Measurements from ENCODE around the gene BRD9. TPM values are rescaled to one million over a fixed set of nuclear protein-coding genes. Genes with fewer than 3 reads are reported as not detected.

The BRD9 gene
- total and polyA plus RNA-seq, 2 donors (not counting 1 experiment from before 2014, with no cell fraction given), result 13.0 to 35.3 TPM

DNA sequence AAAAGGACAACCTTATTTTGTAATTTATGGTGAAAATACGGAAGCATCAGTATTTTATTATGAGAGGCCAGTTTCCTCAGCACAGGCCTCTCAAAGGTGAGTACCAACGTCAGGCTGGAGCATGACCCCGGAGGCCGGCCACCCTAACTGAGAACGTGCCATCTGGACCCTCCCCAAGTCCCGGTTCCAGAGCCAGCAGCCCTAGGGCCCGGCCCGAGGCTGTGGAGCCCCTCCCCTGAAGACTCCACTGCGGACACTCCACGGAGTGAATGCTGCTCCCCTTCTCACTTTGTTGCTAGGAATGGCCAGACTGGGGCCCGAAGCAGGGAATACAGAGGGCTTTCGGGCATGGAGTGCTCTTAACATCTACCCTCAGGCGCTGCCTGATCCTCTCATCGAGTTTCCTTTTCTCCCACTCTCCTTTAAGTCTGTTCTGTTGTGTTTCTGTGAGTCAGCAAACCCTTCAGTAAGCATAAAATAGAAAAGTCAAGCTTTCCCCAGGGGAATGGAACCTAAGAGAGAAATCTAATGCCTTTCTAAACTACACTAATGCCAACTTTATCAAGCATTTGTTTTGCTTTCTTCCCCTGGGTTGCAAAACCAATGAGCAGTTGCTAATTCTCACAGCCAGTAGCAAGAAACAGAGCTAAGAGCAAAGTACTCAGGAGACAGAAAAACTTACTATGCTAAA, 4.5 kb downstream of the BRD9 start:
- no peak overlapping the region for H3K27ac ChIP-seq (ENCODE audit: insufficient read depth, low read length)
- no peaks in the 10 kb centered on the region for H4K20me1 ChIP-seq (ENCODE audit: control insufficient read depth, extremely low read depth, insufficient read depth, low read length)
- H3K4me1 ChIP-seq (ENCODE audit: control insufficient read depth, extremely low read depth, insufficient read depth, low read length), result no peaks in the 10 kb centered on the region
- no peak overlapping the region for H3K9ac ChIP-seq (ENCODE audit: insufficient read depth, low read length)
- H2AFZ ChIP-seq (ENCODE audit: low read length), result no peak overlapping the region
- H3K4me2 ChIP-seq (ENCODE audit: extremely low read depth, insufficient read depth, low read length), result no peak overlapping the region
- no peaks in the 10 kb centered on the region for H3K27me3 ChIP-seq (ENCODE audit: control insufficient read depth, insufficient read depth, low read length)
- no peak for DNase-seq (ENCODE audit: low read depth in 2 of 2)
- peaks cover 46% of the 10 kb centered on the region for H3K36me3 ChIP-seq (ENCODE audit: control insufficient read depth, insufficient read depth, low read length)
- H3K4me3 ChIP-seq (replicated peaks in 1 of 4; ENCODE audit: control extremely low read depth in 1 of 4, insufficient read depth in 1 of 4, low read depth in 3 of 4, low read length in 4 of 4), result no peak overlapping the region
- TF ChIP-seq, protein P1, sequence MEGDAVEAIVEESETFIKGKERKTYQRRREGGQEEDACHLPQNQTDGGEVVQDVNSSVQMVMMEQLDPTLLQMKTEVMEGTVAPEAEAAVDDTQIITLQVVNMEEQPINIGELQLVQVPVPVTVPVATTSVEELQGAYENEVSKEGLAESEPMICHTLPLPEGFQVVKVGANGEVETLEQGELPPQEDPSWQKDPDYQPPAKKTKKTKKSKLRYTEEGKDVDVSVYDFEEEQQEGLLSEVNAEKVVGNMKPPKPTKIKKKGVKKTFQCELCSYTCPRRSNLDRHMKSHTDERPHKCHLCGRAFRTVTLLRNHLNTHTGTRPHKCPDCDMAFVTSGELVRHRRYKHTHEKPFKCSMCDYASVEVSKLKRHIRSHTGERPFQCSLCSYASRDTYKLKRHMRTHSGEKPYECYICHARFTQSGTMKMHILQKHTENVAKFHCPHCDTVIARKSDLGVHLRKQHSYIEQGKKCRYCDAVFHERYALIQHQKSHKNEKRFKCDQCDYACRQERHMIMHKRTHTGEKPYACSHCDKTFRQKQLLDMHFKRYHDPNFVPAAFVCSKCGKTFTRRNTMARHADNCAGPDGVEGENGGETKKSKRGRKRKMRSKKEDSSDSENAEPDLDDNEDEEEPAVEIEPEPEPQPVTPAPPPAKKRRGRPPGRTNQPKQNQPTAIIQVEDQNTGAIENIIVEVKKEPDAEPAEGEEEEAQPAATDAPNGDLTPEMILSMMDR (conservative IDR thresholded peaks at IDR 0.05 in 1 of 2, IDR thresholded peaks at IDR 0.05 in 1 of 2; ENCODE audit: low read depth in 1 of 2, low read length in 2 of 2), result no peak
- no peak for TF ChIP-seq EZH2 (IDR thresholded peaks at IDR 0.05; ENCODE audit: low read length, missing control alignments)
- peaks cover 52% of the 10 kb centered on the region for H3K79me2 ChIP-seq (ENCODE audit: control insufficient read depth, insufficient read depth, low read length)
- H3K9me3 ChIP-seq (ENCODE audit: control insufficient read depth, insufficient read depth, low read depth, low read length), result no peaks in the 10 kb centered on the region

DNA sequence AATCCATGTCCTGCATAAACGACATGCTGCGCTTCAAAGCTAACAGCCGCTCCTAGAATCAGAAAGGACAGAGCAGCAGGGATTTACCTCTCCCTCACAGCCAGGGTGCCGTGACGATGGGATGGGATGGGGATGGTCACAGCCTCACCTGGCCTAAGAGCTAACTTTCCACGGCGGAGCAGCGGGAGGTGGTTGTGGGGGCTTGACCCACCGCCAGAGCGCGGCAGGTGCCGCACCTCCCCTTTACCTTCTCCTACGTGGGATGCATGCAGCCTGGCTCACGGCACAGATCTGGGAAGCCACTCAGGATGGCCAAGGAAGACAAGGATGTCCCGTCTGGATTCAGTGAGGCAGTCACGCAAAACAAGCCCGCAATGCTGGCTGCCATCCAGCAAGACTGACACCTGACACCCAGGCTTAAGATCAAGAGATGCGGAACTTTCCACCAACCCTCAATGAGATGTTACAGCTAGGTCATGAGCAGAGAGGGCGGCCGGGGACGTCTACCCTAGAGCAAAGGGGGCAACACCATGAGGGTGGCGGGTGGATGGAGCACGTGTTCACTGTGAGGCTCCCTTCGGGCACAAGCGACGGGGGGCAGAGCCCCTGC, 5.8 kb downstream of the BRD9 start:
- Histone ChIP-seq H3K4me3 (replicated peaks in 1 of 4; ENCODE audit: control extremely low read depth in 1 of 4, insufficient read depth in 1 of 4, low read depth in 3 of 4, low read length in 4 of 4) (no peak overlapping the region), H3K4me1 (ENCODE audit: control insufficient read depth, extremely low read depth, insufficient read depth, low read length) (no peaks in the 10 kb centered on the region), H3K9me3 (ENCODE audit: control insufficient read depth, insufficient read depth, low read depth, low read length) (no peaks in the 10 kb centered on the region), H3K79me2 (ENCODE audit: control insufficient read depth, insufficient read depth, low read length) (peaks cover 53% of the 10 kb centered on the region), H3K9ac (ENCODE audit: insufficient read depth, low read length) (no peak overlapping the region), H3K27ac (ENCODE audit: insufficient read depth, low read length) (no peak overlapping the region), H3K4me2 (ENCODE audit: extremely low read depth, insufficient read depth, low read length) (no peak overlapping the region), H4K20me1 (ENCODE audit: control insufficient read depth, extremely low read depth, insufficient read depth, low read length) (no peaks in the 10 kb centered on the region), H3K27me3 (ENCODE audit: control insufficient read depth, insufficient read depth, low read length) (no peaks in the 10 kb centered on the region), H2AFZ (ENCODE audit: low read length) (no peak overlapping the region), H3K36me3 (ENCODE audit: control insufficient read depth, insufficient read depth, low read length) (peaks cover 55% of the 10 kb centered on the region)
- TF ChIP-seq, protein P1 (conservative IDR thresholded peaks at IDR 0.05 in 1 of 2, IDR thresholded peaks at IDR 0.05 in 1 of 2; ENCODE audit: low read depth in 1 of 2, low read length in 2 of 2), result no peak
- no peak for TF ChIP-seq EZH2 (IDR thresholded peaks at IDR 0.05; ENCODE audit: low read length, missing control alignments)
- no peak for DNase-seq (ENCODE audit: low read depth in 2 of 2)

DNA sequence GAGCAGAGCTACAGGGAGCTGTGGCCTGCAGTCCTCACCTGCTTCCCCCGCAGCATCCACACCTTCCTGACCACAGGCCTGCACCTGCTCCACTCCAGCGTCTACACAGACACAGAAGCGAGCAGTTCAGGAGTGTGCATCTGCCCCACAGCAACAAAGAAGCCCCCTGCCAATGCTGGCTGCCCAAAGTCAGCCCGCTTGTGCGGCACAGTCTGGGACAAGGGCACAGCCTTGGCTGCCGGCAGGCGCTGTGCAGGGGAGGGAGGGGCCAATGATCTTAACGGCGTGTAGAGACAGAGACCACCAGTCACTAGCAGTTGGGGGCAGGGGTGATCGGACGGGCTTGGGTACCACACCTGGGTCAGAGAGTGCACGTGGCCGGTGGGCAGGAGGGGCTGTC, 6.6 kb downstream of the BRD9 start:
- no peaks in the 10 kb centered on the region for H4K20me1 ChIP-seq (ENCODE audit: control insufficient read depth, extremely low read depth, insufficient read depth, low read length)
- peaks cover 58% of the 10 kb centered on the region for H3K36me3 ChIP-seq (ENCODE audit: control insufficient read depth, insufficient read depth, low read length)
- no peak overlapping the region for H3K4me2 ChIP-seq (ENCODE audit: extremely low read depth, insufficient read depth, low read length)
- no peak overlapping the region for H2AFZ ChIP-seq (ENCODE audit: low read length)
- H3K27me3 ChIP-seq (ENCODE audit: control insufficient read depth, insufficient read depth, low read length), result no peaks in the 10 kb centered on the region
- H3K79me2 ChIP-seq (ENCODE audit: control insufficient read depth, insufficient read depth, low read length), result peaks cover 49% of the 10 kb centered on the region
- DNase-seq (ENCODE audit: low read depth in 2 of 2), result no peak
- H3K27ac ChIP-seq (ENCODE audit: insufficient read depth, low read length), result no peak overlapping the region
- TF ChIP-seq, protein P1 (conservative IDR thresholded peaks at IDR 0.05 in 1 of 2, IDR thresholded peaks at IDR 0.05 in 1 of 2; ENCODE audit: low read depth in 1 of 2, low read length in 2 of 2), result no peak
- TF ChIP-seq EZH2 (IDR thresholded peaks at IDR 0.05; ENCODE audit: low read length, missing control alignments), result no peak
- H3K4me3 ChIP-seq (replicated peaks in 1 of 4; ENCODE audit: control extremely low read depth in 1 of 4, insufficient read depth in 1 of 4, low read depth in 3 of 4, low read length in 4 of 4), result no peak overlapping the region
- no peaks in the 10 kb centered on the region for H3K4me1 ChIP-seq (ENCODE audit: control insufficient read depth, extremely low read depth, insufficient read depth, low read length)
- H3K9ac ChIP-seq (ENCODE audit: insufficient read depth, low read length), result no peak overlapping the region
- H3K9me3 ChIP-seq (ENCODE audit: control insufficient read depth, insufficient read depth, low read depth, low read length), result no peaks in the 10 kb centered on the region

All from fibroblast of lung (primary cell).